GM06990 (cell line): ENCODE results near the gene MYLK4.

ENCODE experiments used
- DNase-seq: peaks from one replicate; pipeline ENCODE4 v3.0.0-alpha.2; 2011; ENCODE audit not compliant: insufficient read length; ENCODE audit errors: extremely low read depth
- H3K27me3 ChIP-seq: replicated peaks from 2 replicates; pipeline ENCODE4 v1.6.0; 2011; ENCODE audit warnings: low read length; ENCODE audit not compliant: control insufficient read depth, insufficient read depth
- H3K36me3 ChIP-seq: 2 replicates; pipeline ENCODE4 v1.5.1; 2011; ENCODE audit warnings: low read length; ENCODE audit not compliant: control insufficient read depth, insufficient read depth
- H3K4me3 ChIP-seq: replicated peaks from 2 replicates; pipeline ENCODE4 v1.5.1; 2011; ENCODE audit warnings: low read depth, mild to moderate bottlenecking, control low read depth, low read length
- TF ChIP-seq, protein P1 (sequence below): IDR thresholded peaks from 2 replicates; pipeline ENCODE4 v1.5.1; 2011; ENCODE audit warnings: low read length, control low read depth, mild to moderate bottlenecking, inconsistent platforms; ENCODE audit not compliant: insufficient read depth, poor library complexity, severe bottlenecking

Gene MYLK4

DNA sequence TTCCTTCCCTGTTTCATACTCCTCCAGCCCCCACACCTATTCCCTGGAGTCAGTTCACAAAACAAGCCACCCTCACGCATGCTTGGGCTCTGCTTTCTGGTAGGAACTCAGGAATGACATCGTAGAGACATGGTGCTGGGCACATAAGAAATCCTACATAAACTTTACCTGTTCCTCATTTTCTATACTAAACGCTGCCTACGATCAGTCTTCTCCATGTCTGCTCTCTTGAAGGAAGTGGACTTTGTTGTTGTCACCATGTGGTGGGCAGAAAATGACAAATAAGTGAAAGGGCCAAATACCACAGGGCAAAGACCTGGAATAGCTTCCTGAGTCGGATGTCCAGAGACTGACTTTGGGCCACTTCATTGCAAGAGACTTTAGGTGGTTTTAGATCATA is 10.1 kb downstream of the MYLK4 start:
- no peaks in the 10 kb centered on the region; the same call in none of the 2 replicates for H3K27me3 ChIP-seq
- H3K36me3 ChIP-seq: no peaks in the 10 kb centered on the region
- TF ChIP-seq, protein P1, sequence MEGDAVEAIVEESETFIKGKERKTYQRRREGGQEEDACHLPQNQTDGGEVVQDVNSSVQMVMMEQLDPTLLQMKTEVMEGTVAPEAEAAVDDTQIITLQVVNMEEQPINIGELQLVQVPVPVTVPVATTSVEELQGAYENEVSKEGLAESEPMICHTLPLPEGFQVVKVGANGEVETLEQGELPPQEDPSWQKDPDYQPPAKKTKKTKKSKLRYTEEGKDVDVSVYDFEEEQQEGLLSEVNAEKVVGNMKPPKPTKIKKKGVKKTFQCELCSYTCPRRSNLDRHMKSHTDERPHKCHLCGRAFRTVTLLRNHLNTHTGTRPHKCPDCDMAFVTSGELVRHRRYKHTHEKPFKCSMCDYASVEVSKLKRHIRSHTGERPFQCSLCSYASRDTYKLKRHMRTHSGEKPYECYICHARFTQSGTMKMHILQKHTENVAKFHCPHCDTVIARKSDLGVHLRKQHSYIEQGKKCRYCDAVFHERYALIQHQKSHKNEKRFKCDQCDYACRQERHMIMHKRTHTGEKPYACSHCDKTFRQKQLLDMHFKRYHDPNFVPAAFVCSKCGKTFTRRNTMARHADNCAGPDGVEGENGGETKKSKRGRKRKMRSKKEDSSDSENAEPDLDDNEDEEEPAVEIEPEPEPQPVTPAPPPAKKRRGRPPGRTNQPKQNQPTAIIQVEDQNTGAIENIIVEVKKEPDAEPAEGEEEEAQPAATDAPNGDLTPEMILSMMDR: no peak
- no peak overlapping the region for H3K4me3 ChIP-seq
- DNase-seq: no peak

DNA sequence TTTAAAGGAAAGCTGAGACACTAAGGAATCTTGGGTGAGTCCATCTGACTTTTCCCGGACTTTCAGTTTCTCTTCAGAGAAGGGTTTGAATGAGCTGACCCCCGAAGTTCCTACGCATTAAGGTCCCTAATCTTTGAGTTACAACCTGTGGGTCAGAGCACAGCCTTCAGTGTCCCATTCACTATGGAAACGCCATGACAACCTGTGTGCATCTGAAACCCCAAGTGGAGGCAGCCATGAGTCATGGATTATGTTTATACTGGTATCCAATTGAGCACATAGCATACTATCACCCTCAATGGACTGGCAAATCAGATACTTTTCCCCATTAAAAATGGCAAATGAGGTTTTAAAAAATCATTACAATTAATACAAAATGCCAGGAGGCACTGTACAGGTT is 11.4 kb downstream of the MYLK4 start:
- no peaks in the 10 kb centered on the region for H3K36me3 ChIP-seq
- TF ChIP-seq, protein P1: no peak
- DNase-seq: no peak
- no peak overlapping the region for H3K4me3 ChIP-seq
- no peaks in the 10 kb centered on the region; the same call in none of the 2 replicates for H3K27me3 ChIP-seq

DNA sequence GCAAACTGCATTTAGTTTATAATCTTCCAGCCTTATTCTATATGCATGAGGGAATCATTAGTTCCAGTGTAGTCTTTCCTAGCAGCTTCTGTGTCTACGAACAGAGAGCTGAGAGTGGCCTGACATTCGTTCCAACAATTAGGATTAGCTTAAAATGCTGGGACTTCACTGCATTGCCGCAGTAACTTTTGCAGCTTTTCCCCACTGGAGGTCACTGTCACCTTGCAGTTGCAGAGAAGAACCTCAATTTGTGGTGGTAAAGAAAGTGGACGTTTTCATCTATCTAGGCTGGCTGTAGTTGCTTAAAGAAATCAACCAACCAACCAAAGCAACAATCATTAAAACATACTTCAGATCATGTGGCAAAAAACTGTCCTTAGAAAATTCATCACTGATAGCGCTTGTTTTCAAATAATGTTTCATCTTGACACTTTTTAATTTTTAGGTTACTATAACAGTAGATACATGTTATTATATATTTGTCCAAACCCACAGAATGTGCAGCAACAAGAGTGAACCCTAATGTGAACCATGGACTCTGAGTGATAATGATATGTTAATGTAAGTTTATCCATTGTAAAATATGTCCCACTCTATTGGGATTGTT is 12.2 kb downstream of the MYLK4 start:
- TF ChIP-seq, protein P1: peak; percentile 69
- no peak for DNase-seq
- Histone ChIP-seq H3K27me3 (no peaks in the 10 kb centered on the region; the same call in none of the 2 replicates), H3K4me3 (no peak overlapping the region), H3K36me3 (no peaks in the 10 kb centered on the region)

DNA sequence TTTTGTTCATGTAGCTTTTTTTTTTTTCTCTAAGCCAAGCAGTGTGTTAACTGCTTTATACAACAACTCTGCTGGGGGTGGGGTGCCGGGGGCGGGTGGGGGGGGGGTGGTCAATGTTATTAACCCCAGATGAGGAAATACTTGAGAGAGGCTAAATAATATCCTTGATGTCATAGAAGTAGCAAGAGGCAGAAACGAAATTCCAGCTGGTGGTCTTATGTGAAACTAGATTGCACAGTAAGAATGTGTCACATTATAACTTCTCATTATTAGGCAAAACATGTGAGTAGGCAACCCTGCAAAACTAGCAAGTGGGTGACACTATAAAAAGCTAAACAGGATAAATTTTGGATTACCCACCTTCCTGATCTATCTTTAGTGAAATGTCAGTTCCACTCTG is 12.8 kb downstream of the MYLK4 start:
- H3K27me3 ChIP-seq: no peaks in the 10 kb centered on the region; the same call in none of the 2 replicates
- TF ChIP-seq, protein P1: no peak
- no peaks in the 10 kb centered on the region for H3K36me3 ChIP-seq
- DNase-seq: no peak
- no peak overlapping the region for H3K4me3 ChIP-seq

DNA sequence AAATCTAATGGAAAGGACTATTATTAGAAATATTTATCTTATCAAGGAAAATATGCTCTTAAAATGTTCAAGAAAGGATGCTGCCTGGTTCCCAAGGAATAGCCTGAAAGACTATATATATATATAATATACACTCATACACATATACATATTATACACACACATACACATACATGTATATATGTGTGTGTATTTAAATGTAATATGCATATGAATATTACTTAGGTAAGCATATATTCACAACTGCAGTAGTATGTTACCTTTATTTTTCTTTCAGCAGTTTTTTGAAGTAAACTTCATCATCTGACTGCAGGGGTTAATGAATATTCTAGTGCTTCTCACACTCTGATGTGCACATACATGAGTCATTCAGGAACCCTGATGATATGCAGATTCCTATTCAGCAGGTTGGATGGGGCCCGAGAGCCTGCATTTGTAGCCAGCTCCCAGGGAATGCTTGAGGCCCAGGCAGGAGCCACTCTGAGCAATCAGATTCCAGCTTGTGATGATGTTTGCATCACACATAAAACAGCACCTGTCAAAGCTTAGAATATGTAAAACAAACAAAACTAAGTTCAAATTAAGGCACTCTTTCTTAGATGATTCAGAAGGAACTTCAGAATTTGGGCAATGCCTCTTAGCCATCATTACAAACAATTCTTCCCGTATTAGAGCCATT is 16.1 kb downstream of the MYLK4 start:
- H3K4me3 ChIP-seq: no peak overlapping the region
- no peak for DNase-seq

More for the DNA sequence above, 16.1 kb downstream of the MYLK4 start:
- H3K36me3 ChIP-seq: no peaks in the 10 kb centered on the region
- TF ChIP-seq, protein P1: no peak
- no peaks in the 10 kb centered on the region; the same call in 1 of the 2 replicates for H3K27me3 ChIP-seq
